ENCODE data around the gene NCSTN.

NCSTN gene

GRCh38 chr1:160406131-160406968, 63.2 kb downstream of the NCSTN start:
- no peak for DNase-seq (ENCODE audit: low spot score)

- no peak for DNase-seq (ENCODE audit: low spot score)
Measured at GRCh38 chr1:160407839-160408801, 64.9 kb downstream of the NCSTN start.

Measured in hematopoietic multipotent progenitor cell treated with erythropoietin and hydrocortisone succinate and interleukin-3 and kit ligand, for 17 days (in vitro differentiated cells).